ENCODE data around the gene ADAM17.

GRCh38 chr2:9471206-9471605 is 84.4 kb downstream of the ADAM17 start:
- no peak for TF ChIP-seq CTCF (IDR thresholded peaks at IDR 0.05)
- TF ChIP-seq POLR2A (IDR thresholded peaks at IDR 0.05) = no peak
